Bronchial epithelial cell (primary cell): ENCODE data around the gene SORCS2. TPM values are rescaled to one million over a fixed set of nuclear protein-coding genes. Genes with fewer than 3 reads are reported as not detected.
"Not testable (repeated sequence)": the region's sequence is repeated elsewhere in the genome, so short reads cannot be mapped to it uniquely, and the experiment has no call there.

ENCODE experiments used
- DNase-seq: peaks from one replicate; pipeline ENCODE4 v3.0.0-alpha.2; 2010; ENCODE audit warnings: low read depth
- FAIRE-seq: peaks from 2 replicates; lab custom pipeline; 2011; peaks lifted over from hg19 to GRCh38; lab: Jason Lieb, UNC
- H3K27me3 ChIP-seq: 2 replicates; pipeline ENCODE4 v1.5.1; 2011; ENCODE audit warnings: low read length; ENCODE audit not compliant: control insufficient read depth, insufficient read depth
- H3K36me3 ChIP-seq: 2 replicates; pipeline ENCODE4 v1.5.1; 2011; ENCODE audit warnings: low read length; ENCODE audit not compliant: control insufficient read depth, insufficient read depth
- H3K4me3 ChIP-seq: 2 replicates; pipeline ENCODE4 v1.5.1; 2011; ENCODE audit warnings: mild to moderate bottlenecking, low read depth, low read length, control low read depth
- CTCF ChIP-seq: IDR thresholded peaks from 2 replicates; pipeline ENCODE4 v1.5.1; 2011; ENCODE audit warnings: mild to moderate bottlenecking, moderate library complexity, low read length, control low read depth, inconsistent platforms; ENCODE audit not compliant: insufficient read depth, severe bottlenecking
- total RNA-seq: library from RNA; depleted of rRNA; stranded (reverse); fragments of >200 nt; gene quantifications from 2 replicates; pipeline ENCODE4 v1.2.1, GENCODE V29; 2014

SORCS2 gene
- total RNA-seq, 1 donor from 2014 or later, result under 0.01 TPM

- Histone ChIP-seq H3K36me3 (no peaks in the 10 kb centered on the region), H3K27me3 (no peaks in the 10 kb centered on the region), H3K4me3 (no peak overlapping the region)
- FAIRE-seq (no peak), DNase-seq (peak; percentile 50)
- TF ChIP-seq CTCF, result no peak
Observed at GRCh38 chr4:7210824-7211223, 18.5 kb downstream of the SORCS2 start.

- TF ChIP-seq CTCF, result no peak
Observed at GRCh38 chr4:7212101-7212674, 19.9 kb downstream of the SORCS2 start.

GRCh38 chr4:7212921-7213320 lies 20.6 kb downstream of the SORCS2 start:
- DNase-seq, result no peak
- H3K27me3 ChIP-seq, result peaks cover 1% of the 10 kb centered on the region
- TF ChIP-seq CTCF, result no peak
- no peak for FAIRE-seq
- no peak overlapping the region for H3K4me3 ChIP-seq
- H3K36me3 ChIP-seq, result no peaks in the 10 kb centered on the region

More at GRCh38 chr4:7212101-7212674, 19.9 kb downstream of the SORCS2 start:
- FAIRE-seq, result no peak
- Histone ChIP-seq H3K27me3 (peaks cover 1% of the 10 kb centered on the region), H3K4me3 (no peak overlapping the region), H3K36me3 (no peaks in the 10 kb centered on the region)
- DNase-seq, result no peak

GRCh38 chr4:7213807-7214206 lies 21.5 kb downstream of the SORCS2 start:
- Histone ChIP-seq H3K4me3 (no peak overlapping the region), H3K36me3 (no peaks in the 10 kb centered on the region), H3K27me3 (peaks cover 1% of the 10 kb centered on the region)
- no peak for TF ChIP-seq CTCF
- FAIRE-seq (no peak), DNase-seq (peak; percentile 35)

GRCh38 chr4:7214359-7214758 lies 22.0 kb downstream of the SORCS2 start:
- FAIRE-seq, result no peak
- no peak for DNase-seq
- Histone ChIP-seq H3K36me3 (no peaks in the 10 kb centered on the region), H3K4me3 (no peak overlapping the region), H3K27me3 (peaks cover 1% of the 10 kb centered on the region)
- TF ChIP-seq CTCF, result no peak

GRCh38 chr4:7215187-7215586 lies 22.8 kb downstream of the SORCS2 start:
- not testable (repeated sequence) for H3K4me3 ChIP-seq, H3K36me3 ChIP-seq, FAIRE-seq, H3K27me3 ChIP-seq, DNase-seq
